Measurements from ENCODE around the gene TESK2. TPM values are rescaled to one million over a fixed set of nuclear protein-coding genes. Genes with fewer than 3 reads are reported as not detected.

TESK2 gene
- total and polyA plus RNA-seq, 10 donors = 3.2 to 11.5 (median 7.7) TPM

DNA sequence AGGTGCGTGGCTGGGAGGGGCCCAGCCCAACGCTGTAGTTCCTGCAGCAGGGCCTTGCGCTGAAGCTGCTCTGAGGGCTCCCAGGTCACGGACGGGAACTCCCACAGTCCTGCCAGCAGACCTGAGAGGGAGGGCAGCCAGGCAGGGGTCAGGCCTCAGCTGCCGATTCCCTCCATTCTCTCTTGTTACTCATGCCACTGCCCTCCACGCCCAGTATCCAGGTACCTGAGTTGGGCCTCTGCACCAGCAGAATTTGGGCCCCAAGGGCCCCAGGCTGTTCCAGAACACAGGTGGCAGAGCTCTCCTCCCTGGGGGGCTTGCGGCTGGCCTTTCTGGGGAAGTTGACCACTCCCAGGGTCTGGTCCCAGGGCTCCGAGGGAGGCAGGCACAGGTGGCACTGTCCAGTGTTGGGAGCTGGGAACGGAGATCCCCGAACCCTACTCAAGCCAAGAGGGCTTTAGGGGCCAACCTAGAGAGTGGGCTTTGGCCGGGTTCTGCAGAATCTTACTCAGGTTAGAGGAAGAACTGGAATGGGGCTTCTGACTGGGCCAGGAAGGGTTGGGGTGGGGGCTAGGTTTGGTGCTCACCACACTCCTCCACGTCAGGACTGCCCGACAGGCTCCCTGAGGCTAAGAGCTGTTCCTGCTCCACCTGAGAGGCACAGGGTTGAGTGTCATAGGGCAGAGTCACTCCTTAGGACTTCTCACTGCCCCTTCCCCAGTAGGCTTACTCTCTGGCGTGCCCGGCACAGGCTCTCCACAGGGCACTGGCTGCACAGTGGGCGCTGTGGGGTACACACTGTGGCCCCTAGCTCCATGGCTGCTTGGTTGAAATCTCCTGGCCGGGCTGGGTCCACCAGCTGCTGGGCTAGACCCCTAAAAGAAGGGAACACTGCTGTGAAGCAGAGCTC lies 159.3 kb downstream of the TESK2 start:
- no peak for TF ChIP-seq POLR2A (IDR thresholded peaks at IDR 0.05)
- no peak for TF ChIP-seq POLR2AphosphoS5 (IDR thresholded peaks at IDR 0.05)
- TF ChIP-seq, protein P1, sequence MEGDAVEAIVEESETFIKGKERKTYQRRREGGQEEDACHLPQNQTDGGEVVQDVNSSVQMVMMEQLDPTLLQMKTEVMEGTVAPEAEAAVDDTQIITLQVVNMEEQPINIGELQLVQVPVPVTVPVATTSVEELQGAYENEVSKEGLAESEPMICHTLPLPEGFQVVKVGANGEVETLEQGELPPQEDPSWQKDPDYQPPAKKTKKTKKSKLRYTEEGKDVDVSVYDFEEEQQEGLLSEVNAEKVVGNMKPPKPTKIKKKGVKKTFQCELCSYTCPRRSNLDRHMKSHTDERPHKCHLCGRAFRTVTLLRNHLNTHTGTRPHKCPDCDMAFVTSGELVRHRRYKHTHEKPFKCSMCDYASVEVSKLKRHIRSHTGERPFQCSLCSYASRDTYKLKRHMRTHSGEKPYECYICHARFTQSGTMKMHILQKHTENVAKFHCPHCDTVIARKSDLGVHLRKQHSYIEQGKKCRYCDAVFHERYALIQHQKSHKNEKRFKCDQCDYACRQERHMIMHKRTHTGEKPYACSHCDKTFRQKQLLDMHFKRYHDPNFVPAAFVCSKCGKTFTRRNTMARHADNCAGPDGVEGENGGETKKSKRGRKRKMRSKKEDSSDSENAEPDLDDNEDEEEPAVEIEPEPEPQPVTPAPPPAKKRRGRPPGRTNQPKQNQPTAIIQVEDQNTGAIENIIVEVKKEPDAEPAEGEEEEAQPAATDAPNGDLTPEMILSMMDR (IDR thresholded peaks at IDR 0.05 in 8 of 11, conservative IDR thresholded peaks at IDR 0.05 in 3 of 11) = no peak
- 93 to 96% (median 94%) methylated on average over 8 to 18 of the region's 18 CpGs for WGBS, 5 donors

DNA sequence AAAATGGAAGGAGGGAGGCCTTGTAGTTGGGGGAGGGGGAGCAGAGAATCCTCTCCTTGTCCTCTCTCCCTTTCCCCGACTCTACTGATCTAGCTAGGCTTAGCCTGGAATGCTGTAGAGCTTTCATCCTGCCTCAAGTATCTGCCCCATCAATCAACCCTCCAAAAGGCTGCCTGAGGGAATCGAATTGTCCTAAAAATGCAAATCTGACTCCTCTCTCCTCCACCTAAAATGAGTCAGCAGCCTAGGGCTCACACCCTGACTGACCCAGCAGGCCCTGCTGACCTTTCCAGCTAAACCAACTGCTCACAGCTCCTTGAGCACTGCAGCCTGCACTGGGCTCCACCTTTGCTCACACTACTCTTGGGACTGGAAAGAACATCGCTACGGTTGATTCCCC lies 161.5 kb downstream of the TESK2 start:
- peaks cover 0 to 8% (median 0%) of the 10 kb centered on the region in 7 donors for H3K27me3 ChIP-seq (replicated peaks in 1 of 7)
- H3K4me1 ChIP-seq = peaks cover 12 to 39% (median 34%) of the 10 kb centered on the region in 6 donors
- no peak overlapping the region for H3K4me3 ChIP-seq
- intact Hi-C loops (cut with DNase I; ENCODE audit: low total_unique reads) = no loop called here
- peaks cover 0 to 59% (median 39%) of the 10 kb centered on the region in 6 donors for H3K36me3 ChIP-seq
- DNase-seq = no peak
- WGBS, 5 donors = 80 to 94% (median 87%) methylated on average over 4 of the region's 4 CpGs
- H3K27ac ChIP-seq = no peak overlapping the region
- H3K9me3 ChIP-seq = no peaks in the 10 kb centered on the region
- no peak for TF ChIP-seq POLR2A (IDR thresholded peaks at IDR 0.05)
- no peak for TF ChIP-seq POLR2AphosphoS5 (IDR thresholded peaks at IDR 0.05)
- TF ChIP-seq, protein P1 (IDR thresholded peaks at IDR 0.05 in 8 of 11, conservative IDR thresholded peaks at IDR 0.05 in 3 of 11) = no peak

More for the DNA sequence above, 159.3 kb downstream of the TESK2 start:
- Histone ChIP-seq H3K9me3 (no peaks in the 10 kb centered on the region), H3K4me1 (peaks cover 15 to 30% (median 26%) of the 10 kb centered on the region in 6 donors), H3K4me3 (no peak overlapping the region), H3K27ac (no peak overlapping the region), H3K36me3 (peaks cover 0 to 59% (median 39%) of the 10 kb centered on the region in 6 donors), H3K27me3 (replicated peaks in 1 of 7) (peaks cover 0 to 8% (median 0%) of the 10 kb centered on the region in 7 donors)
- intact Hi-C loops (cut with DNase I; ENCODE audit: low total_unique reads) = no loop called here
- no peak for DNase-seq

DNA sequence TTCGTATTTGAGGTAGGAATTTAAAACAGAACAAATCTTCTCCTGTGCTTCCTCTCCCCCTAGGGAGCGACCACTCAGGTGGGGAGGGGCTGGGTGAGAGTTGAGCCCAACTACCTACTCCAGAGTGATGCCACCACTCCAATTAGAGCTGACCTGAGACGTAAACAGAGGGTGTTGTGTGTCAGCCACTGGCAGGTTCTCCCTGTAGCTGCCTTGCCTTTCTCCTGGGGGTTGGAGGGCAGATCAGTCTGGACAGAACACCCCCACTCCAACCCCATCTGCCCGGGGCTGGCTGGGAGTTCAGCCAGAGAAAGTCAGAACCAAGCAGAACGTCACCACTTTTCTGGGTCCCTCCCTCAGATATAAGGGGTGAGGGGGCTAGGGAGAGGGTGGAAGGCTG lies 162.3 kb downstream of the TESK2 start:
- 75 to 79% (median 76%) methylated on average over 5 of the region's 5 CpGs for WGBS, 5 donors
- no peak for DNase-seq

More for the DNA sequence above, 162.3 kb downstream of the TESK2 start:
- Histone ChIP-seq H3K4me1 (peaks cover 7 to 31% (median 27%) of the 10 kb centered on the region in 6 donors), H3K27me3 (replicated peaks in 1 of 7) (peaks cover 0 to 8% (median 0%) of the 10 kb centered on the region in 7 donors), H3K9me3 (no peaks in the 10 kb centered on the region), H3K4me3 (no peak overlapping the region), H3K27ac (no peak overlapping the region), H3K36me3 (peaks cover 0 to 53% (median 36%) of the 10 kb centered on the region in 6 donors)
- intact Hi-C loops (cut with DNase I; ENCODE audit: low total_unique reads) = no loop called here
- no peak for TF ChIP-seq POLR2A (IDR thresholded peaks at IDR 0.05)
- TF ChIP-seq POLR2AphosphoS5 (IDR thresholded peaks at IDR 0.05) = no peak
- TF ChIP-seq, protein P1 (IDR thresholded peaks at IDR 0.05 in 8 of 11, conservative IDR thresholded peaks at IDR 0.05 in 3 of 11) = no peak
